ENCODE results near the gene FLII.

DNA sequence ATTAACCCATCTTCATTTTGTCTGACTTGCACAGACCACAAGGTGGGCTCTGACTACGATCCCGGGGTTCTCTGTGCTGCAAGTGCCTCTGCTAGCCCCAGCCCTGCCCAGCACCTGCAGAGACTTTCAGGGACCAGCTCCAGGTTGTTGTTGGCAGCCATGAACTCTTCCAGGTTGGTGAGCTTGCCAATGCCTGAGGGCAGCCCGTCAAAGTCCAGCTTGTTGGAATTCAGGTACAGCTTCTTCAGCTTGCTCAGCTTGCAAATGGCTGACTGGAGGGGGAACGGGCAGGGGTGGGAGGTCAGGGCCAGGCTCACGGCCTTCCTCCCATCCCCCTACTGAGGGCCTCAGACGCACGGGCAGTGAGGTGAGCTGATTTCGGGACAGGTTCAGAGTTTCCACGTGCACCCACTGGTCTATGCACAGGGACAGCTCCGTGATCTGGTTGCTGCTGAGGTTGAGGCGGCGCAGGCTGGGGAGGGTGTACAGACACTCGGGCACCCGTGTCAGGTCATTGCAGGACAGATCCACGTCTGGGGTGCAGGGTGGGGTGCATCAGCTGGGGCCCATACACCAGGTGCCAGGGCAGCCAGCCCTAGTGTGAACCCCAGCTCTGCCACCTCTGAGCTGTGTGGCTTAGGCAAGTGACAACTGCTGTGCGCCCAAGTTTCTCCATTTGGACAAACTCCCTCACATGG is 5.2 kb downstream of the FLII start:
- TF ChIP-seq, protein P1, sequence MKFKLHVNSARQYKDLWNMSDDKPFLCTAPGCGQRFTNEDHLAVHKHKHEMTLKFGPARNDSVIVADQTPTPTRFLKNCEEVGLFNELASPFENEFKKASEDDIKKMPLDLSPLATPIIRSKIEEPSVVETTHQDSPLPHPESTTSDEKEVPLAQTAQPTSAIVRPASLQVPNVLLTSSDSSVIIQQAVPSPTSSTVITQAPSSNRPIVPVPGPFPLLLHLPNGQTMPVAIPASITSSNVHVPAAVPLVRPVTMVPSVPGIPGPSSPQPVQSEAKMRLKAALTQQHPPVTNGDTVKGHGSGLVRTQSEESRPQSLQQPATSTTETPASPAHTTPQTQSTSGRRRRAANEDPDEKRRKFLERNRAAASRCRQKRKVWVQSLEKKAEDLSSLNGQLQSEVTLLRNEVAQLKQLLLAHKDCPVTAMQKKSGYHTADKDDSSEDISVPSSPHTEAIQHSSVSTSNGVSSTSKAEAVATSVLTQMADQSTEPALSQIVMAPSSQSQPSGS (IDR thresholded peaks at IDR 0.05; ENCODE audit: low read length): no peak
- TF ChIP-seq, protein P2, sequence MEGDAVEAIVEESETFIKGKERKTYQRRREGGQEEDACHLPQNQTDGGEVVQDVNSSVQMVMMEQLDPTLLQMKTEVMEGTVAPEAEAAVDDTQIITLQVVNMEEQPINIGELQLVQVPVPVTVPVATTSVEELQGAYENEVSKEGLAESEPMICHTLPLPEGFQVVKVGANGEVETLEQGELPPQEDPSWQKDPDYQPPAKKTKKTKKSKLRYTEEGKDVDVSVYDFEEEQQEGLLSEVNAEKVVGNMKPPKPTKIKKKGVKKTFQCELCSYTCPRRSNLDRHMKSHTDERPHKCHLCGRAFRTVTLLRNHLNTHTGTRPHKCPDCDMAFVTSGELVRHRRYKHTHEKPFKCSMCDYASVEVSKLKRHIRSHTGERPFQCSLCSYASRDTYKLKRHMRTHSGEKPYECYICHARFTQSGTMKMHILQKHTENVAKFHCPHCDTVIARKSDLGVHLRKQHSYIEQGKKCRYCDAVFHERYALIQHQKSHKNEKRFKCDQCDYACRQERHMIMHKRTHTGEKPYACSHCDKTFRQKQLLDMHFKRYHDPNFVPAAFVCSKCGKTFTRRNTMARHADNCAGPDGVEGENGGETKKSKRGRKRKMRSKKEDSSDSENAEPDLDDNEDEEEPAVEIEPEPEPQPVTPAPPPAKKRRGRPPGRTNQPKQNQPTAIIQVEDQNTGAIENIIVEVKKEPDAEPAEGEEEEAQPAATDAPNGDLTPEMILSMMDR (IDR thresholded peaks at IDR 0.05; ENCODE audit: control extremely low read depth in 1 of 3, insufficient read depth in 1 of 3, low read depth in 1 of 3, low read length in 3 of 3): no peak
- TF ChIP-seq POLR2AphosphoS5 (IDR thresholded peaks at IDR 0.05; ENCODE audit: low read depth, low read length) (no peak), CHD1 (IDR thresholded peaks at IDR 0.05; ENCODE audit: low read depth, low read length) (no peak), JUN (IDR thresholded peaks at IDR 0.05; ENCODE audit: low read depth, low read length) (no peak), ZNF274 (IDR thresholded peaks at IDR 0.05; ENCODE audit: borderline replicate concordance, extremely low read depth, low read length) (no peak), POLR2A (IDR thresholded peaks at IDR 0.05; ENCODE audit: control extremely low read depth in 1 of 2, low read depth in 2 of 2, low read length in 2 of 2) (no peak), CREB1 (IDR thresholded peaks at IDR 0.05) (no peak)
